HEK293 (cell line): ENCODE results near the gene C11orf86.

ENCODE experiments used
- ATF2 ChIP-seq: fragments of 450-650 bp; formaldehyde crosslinking; IDR thresholded peaks from 2 replicates; pipeline ENCODE4 v1.5.1; 2016; ENCODE audit warnings: missing biosample characterization, missing genetic modification characterization, low read depth
- YY1 ChIP-seq: fragments of 450-650 bp; formaldehyde crosslinking; IDR thresholded peaks from 2 replicates; pipeline ENCODE4 v1.5.1; 2018; ENCODE audit warnings: missing biosample characterization, missing genetic modification characterization
- ZNF48 ChIP-seq: fragments of 450-650 bp; formaldehyde crosslinking; IDR thresholded peaks from 2 replicates; pipeline ENCODE4 v1.5.1; 2016; ENCODE audit warnings: missing biosample characterization, missing genetic modification characterization
- ZNF488 ChIP-seq: fragments of 450-650 bp; formaldehyde crosslinking; IDR thresholded peaks from 2 replicates; pipeline ENCODE4 v1.5.1; 2016; ENCODE audit warnings: missing biosample characterization, missing genetic modification characterization

GRCh38 chr11:66975405-66976027 is 412 bp downstream of the C11orf86 start:
- TF ChIP-seq ATF2 (tag by site-specific recombination) = no peak
- TF ChIP-seq ZNF48 (tag by site-specific recombination) = no peak
- no peak for TF ChIP-seq ZNF488 (tag by site-specific recombination)
- no peak for TF ChIP-seq YY1 (tag by site-specific recombination)
